ENCODE data around the gene PLXNC1.

GRCh38 chr12:94174576-94174975 lies 26.2 kb downstream of the PLXNC1 start:
- TF ChIP-seq ZNF530 (tag by site-specific recombination; IDR thresholded peaks at IDR 0.05; ENCODE audit: low read depth) (no peak), ZSCAN5A (tag by site-specific recombination; IDR thresholded peaks at IDR 0.05) (no peak), ZNF140 (tag by site-specific recombination; IDR thresholded peaks at IDR 0.05) (no peak), CTCF (tag by site-specific recombination; IDR thresholded peaks at IDR 0.05) (no peak), ZNF24 (tag by site-specific recombination; IDR thresholded peaks at IDR 0.05) (no peak), ZNF792 (tag by site-specific recombination; IDR thresholded peaks at IDR 0.05) (no peak), ZNF701 (tag by site-specific recombination; IDR thresholded peaks at IDR 0.05) (no peak), KLF7 (tag by site-specific recombination; IDR thresholded peaks at IDR 0.05; ENCODE audit: borderline replicate concordance) (no peak), ZBTB7A (tag by site-specific recombination; IDR thresholded peaks at IDR 0.05; ENCODE audit: low read depth) (no peak), YY2 (tag by site-specific recombination; IDR thresholded peaks at IDR 0.05) (no peak), IKZF3 (tag by site-specific recombination; IDR thresholded peaks at IDR 0.05) (no peak)
- TF ChIP-seq, protein P1, sequence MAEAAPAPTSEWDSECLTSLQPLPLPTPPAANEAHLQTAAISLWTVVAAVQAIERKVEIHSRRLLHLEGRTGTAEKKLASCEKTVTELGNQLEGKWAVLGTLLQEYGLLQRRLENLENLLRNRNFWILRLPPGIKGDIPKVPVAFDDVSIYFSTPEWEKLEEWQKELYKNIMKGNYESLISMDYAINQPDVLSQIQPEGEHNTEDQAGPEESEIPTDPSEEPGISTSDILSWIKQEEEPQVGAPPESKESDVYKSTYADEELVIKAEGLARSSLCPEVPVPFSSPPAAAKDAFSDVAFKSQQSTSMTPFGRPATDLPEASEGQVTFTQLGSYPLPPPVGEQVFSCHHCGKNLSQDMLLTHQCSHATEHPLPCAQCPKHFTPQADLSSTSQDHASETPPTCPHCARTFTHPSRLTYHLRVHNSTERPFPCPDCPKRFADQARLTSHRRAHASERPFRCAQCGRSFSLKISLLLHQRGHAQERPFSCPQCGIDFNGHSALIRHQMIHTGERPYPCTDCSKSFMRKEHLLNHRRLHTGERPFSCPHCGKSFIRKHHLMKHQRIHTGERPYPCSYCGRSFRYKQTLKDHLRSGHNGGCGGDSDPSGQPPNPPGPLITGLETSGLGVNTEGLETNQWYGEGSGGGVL (tag by site-specific recombination; IDR thresholded peaks at IDR 0.05): no peak
- TF ChIP-seq, protein P2, sequence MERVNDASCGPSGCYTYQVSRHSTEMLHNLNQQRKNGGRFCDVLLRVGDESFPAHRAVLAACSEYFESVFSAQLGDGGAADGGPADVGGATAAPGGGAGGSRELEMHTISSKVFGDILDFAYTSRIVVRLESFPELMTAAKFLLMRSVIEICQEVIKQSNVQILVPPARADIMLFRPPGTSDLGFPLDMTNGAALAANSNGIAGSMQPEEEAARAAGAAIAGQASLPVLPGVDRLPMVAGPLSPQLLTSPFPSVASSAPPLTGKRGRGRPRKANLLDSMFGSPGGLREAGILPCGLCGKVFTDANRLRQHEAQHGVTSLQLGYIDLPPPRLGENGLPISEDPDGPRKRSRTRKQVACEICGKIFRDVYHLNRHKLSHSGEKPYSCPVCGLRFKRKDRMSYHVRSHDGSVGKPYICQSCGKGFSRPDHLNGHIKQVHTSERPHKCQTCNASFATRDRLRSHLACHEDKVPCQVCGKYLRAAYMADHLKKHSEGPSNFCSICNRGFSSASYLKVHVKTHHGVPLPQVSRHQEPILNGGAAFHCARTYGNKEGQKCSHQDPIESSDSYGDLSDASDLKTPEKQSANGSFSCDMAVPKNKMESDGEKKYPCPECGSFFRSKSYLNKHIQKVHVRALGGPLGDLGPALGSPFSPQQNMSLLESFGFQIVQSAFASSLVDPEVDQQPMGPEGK (tag by site-specific recombination; IDR thresholded peaks at IDR 0.05): no peak
- TF ChIP-seq, protein P3, sequence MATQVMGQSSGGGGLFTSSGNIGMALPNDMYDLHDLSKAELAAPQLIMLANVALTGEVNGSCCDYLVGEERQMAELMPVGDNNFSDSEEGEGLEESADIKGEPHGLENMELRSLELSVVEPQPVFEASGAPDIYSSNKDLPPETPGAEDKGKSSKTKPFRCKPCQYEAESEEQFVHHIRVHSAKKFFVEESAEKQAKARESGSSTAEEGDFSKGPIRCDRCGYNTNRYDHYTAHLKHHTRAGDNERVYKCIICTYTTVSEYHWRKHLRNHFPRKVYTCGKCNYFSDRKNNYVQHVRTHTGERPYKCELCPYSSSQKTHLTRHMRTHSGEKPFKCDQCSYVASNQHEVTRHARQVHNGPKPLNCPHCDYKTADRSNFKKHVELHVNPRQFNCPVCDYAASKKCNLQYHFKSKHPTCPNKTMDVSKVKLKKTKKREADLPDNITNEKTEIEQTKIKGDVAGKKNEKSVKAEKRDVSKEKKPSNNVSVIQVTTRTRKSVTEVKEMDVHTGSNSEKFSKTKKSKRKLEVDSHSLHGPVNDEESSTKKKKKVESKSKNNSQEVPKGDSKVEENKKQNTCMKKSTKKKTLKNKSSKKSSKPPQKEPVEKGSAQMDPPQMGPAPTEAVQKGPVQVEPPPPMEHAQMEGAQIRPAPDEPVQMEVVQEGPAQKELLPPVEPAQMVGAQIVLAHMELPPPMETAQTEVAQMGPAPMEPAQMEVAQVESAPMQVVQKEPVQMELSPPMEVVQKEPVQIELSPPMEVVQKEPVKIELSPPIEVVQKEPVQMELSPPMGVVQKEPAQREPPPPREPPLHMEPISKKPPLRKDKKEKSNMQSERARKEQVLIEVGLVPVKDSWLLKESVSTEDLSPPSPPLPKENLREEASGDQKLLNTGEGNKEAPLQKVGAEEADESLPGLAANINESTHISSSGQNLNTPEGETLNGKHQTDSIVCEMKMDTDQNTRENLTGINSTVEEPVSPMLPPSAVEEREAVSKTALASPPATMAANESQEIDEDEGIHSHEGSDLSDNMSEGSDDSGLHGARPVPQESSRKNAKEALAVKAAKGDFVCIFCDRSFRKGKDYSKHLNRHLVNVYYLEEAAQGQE (tag by site-specific recombination; IDR thresholded peaks at IDR 0.05): no peak

Data from HEK293 (cell line).